Measurements from ENCODE around the gene LPIN1.

DNA sequence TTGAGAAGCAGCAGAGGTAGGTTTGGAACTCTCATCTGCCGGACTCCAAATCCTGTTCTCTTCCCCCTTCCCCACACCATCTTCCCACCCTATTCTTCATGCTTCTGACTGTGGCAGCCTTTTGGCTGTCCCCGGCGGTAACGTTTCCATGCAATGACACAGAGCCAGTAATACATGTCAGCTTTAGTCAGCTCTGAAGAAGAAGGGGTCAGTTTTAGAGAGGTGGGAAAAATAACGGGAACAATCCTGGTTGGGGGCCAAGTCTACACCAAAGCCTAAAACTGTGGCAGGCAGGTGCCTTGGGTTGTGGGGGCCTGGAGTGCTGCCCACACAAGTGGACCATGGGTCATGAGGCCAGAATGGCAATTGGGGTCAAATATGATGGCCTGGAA lies 106.8 kb downstream of the LPIN1 start:
- no peak for TF ChIP-seq POLR2A (IDR thresholded peaks at IDR 0.05)
- TF ChIP-seq, protein P1, sequence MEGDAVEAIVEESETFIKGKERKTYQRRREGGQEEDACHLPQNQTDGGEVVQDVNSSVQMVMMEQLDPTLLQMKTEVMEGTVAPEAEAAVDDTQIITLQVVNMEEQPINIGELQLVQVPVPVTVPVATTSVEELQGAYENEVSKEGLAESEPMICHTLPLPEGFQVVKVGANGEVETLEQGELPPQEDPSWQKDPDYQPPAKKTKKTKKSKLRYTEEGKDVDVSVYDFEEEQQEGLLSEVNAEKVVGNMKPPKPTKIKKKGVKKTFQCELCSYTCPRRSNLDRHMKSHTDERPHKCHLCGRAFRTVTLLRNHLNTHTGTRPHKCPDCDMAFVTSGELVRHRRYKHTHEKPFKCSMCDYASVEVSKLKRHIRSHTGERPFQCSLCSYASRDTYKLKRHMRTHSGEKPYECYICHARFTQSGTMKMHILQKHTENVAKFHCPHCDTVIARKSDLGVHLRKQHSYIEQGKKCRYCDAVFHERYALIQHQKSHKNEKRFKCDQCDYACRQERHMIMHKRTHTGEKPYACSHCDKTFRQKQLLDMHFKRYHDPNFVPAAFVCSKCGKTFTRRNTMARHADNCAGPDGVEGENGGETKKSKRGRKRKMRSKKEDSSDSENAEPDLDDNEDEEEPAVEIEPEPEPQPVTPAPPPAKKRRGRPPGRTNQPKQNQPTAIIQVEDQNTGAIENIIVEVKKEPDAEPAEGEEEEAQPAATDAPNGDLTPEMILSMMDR (IDR thresholded peaks at IDR 0.05), result no peak
